GM19043 (cell line): ENCODE measurements around the gene GAS7.
A peak's percentile ranks its signal among the peaks of the same experiment; 100 is the strongest.

Experiments
- ATAC-seq: cut with Tn5 transposase; IDR thresholded peaks from one replicate; pipeline ENCODE4 v1.9.1; 2021; ENCODE audit warnings: low read depth; ENCODE audit not compliant: unreplicated experiment

Gene GAS7

GRCh38 chr17:10172778-10173177 is 25.6 kb downstream of the GAS7 start:
- ATAC-seq: no peak

- ATAC-seq: no peak
Observed at GRCh38 chr17:10172241-10172741, 26.1 kb downstream of the GAS7 start.

GRCh38 chr17:10171581-10171981 is 26.8 kb downstream of the GAS7 start:
- ATAC-seq: no peak

GRCh38 chr17:10171122-10171571 is 27.3 kb downstream of the GAS7 start:
- ATAC-seq: no peak

- no peak for ATAC-seq
Observed at GRCh38 chr17:10170233-10170632, 28.2 kb downstream of the GAS7 start.

- no peak for ATAC-seq
Observed at GRCh38 chr17:10169290-10169689, 29.1 kb downstream of the GAS7 start.

GRCh38 chr17:10166176-10166935 is 32.0 kb downstream of the GAS7 start:
- no peak for ATAC-seq

GRCh38 chr17:10162096-10162495 is 36.3 kb downstream of the GAS7 start:
- no peak for ATAC-seq

- ATAC-seq: no peak
Observed at GRCh38 chr17:10161386-10161785, 37.0 kb downstream of the GAS7 start.

GRCh38 chr17:10156948-10157607 is 41.3 kb downstream of the GAS7 start:
- peak; percentile 82 for ATAC-seq

GRCh38 chr17:10156599-10156947 is 41.8 kb downstream of the GAS7 start:
- ATAC-seq: no peak

GRCh38 chr17:10156077-10156435 is 42.4 kb downstream of the GAS7 start:
- ATAC-seq: no peak

- no peak for ATAC-seq
Observed at GRCh38 chr17:10155371-10156076, 42.9 kb downstream of the GAS7 start.

- ATAC-seq: no peak
Observed at GRCh38 chr17:10151667-10152496, 46.5 kb downstream of the GAS7 start.

- ATAC-seq: no peak
Observed at GRCh38 chr17:10149573-10150399, 48.6 kb downstream of the GAS7 start.

GRCh38 chr17:10147761-10148415 is 50.5 kb downstream of the GAS7 start:
- ATAC-seq: no peak

GRCh38 chr17:10147040-10147439 is 51.4 kb downstream of the GAS7 start:
- ATAC-seq: no peak

- ATAC-seq: no peak
Observed at GRCh38 chr17:10144982-10145381, 53.4 kb downstream of the GAS7 start.

GRCh38 chr17:10144456-10144855 is 54.0 kb downstream of the GAS7 start:
- no peak for ATAC-seq
